Adipocyte (in vitro differentiated cells): ENCODE data around the gene TRPM3.
A peak's percentile ranks its signal among the peaks of the same experiment; 100 is the strongest.

Source experiments
- DNase-seq: peaks from one replicate; pipeline ENCODE4 v3.0.0-alpha.2; 2015; ENCODE audit warnings: low read depth
- H3K27me3 ChIP-seq: replicated peaks from 2 replicates; pipeline ENCODE4 v1.7.0; 2013; ENCODE audit warnings: mild to moderate bottlenecking, low read length, moderate library complexity; ENCODE audit not compliant: control insufficient read depth, insufficient read depth
- H3K36me3 ChIP-seq: 2 replicates; pipeline ENCODE4 v1.7.0; 2013; ENCODE audit warnings: low read length, mild to moderate bottlenecking, moderate library complexity; ENCODE audit not compliant: control insufficient read depth, insufficient read depth, severe bottlenecking
- H3K4me1 ChIP-seq: 2 replicates; pipeline ENCODE4 v1.7.0; 2013; ENCODE audit warnings: mild to moderate bottlenecking, low read length, moderate library complexity; ENCODE audit not compliant: control insufficient read depth, insufficient read depth
- H3K4me3 ChIP-seq: 2 replicates; pipeline ENCODE4 v1.7.0; 2013; ENCODE audit warnings: mild to moderate bottlenecking, low read length, moderate library complexity
- H3K9ac ChIP-seq: 2 replicates; pipeline ENCODE4 v1.7.0; 2013; ENCODE audit warnings: mild to moderate bottlenecking, low read length, moderate library complexity
- H3K9me3 ChIP-seq: 2 replicates; pipeline ENCODE4 v1.7.0; 2013; ENCODE audit warnings: mild to moderate bottlenecking, low read length, moderate library complexity; ENCODE audit not compliant: control insufficient read depth

The TRPM3 gene

GRCh38 chr9:70618784-70619183 is 502.6 kb downstream of the TRPM3 start:
- no peak overlapping the region for H3K9ac ChIP-seq

GRCh38 chr9:70617033-70617828 is 504.2 kb downstream of the TRPM3 start:
- H3K4me1 ChIP-seq: peaks cover 14% of the 10 kb centered on the region
- no peaks in the 10 kb centered on the region for H3K27me3 ChIP-seq
- no peaks in the 10 kb centered on the region for H3K36me3 ChIP-seq
- no peak overlapping the region for H3K9ac ChIP-seq
- H3K9me3 ChIP-seq: peaks cover 4% of the 10 kb centered on the region
- H3K4me3 ChIP-seq: no peak overlapping the region
- DNase-seq: no peak

More at GRCh38 chr9:70618784-70619183, 502.6 kb downstream of the TRPM3 start:
- no peak for DNase-seq
- Histone ChIP-seq H3K4me3 (no peak overlapping the region), H3K27me3 (no peaks in the 10 kb centered on the region), H3K9me3 (peaks cover 7% of the 10 kb centered on the region), H3K4me1 (peaks cover 14% of the 10 kb centered on the region), H3K36me3 (no peaks in the 10 kb centered on the region)

GRCh38 chr9:70616228-70616990 is 505.0 kb downstream of the TRPM3 start:
- H3K4me1 ChIP-seq: peaks cover 14% of the 10 kb centered on the region
- H3K27me3 ChIP-seq: no peaks in the 10 kb centered on the region
- no peaks in the 10 kb centered on the region for H3K9me3 ChIP-seq
- H3K36me3 ChIP-seq: no peaks in the 10 kb centered on the region
- no peak for DNase-seq
- H3K9ac ChIP-seq: no peak overlapping the region
- H3K4me3 ChIP-seq: no peak overlapping the region

- no peak overlapping the region for H3K4me3 ChIP-seq
- no peak for DNase-seq
- H3K36me3 ChIP-seq: no peaks in the 10 kb centered on the region
- no peaks in the 10 kb centered on the region for H3K27me3 ChIP-seq
- no peak overlapping the region for H3K9ac ChIP-seq
- H3K4me1 ChIP-seq: peaks cover 14% of the 10 kb centered on the region
- no peaks in the 10 kb centered on the region for H3K9me3 ChIP-seq
Measured at GRCh38 chr9:70615464-70616138, 505.8 kb downstream of the TRPM3 start.

- DNase-seq: no peak
Measured at GRCh38 chr9:70614786-70615463, 506.5 kb downstream of the TRPM3 start.

GRCh38 chr9:70613024-70613768 is 508.2 kb downstream of the TRPM3 start:
- no peak overlapping the region for H3K9ac ChIP-seq
- H3K27me3 ChIP-seq: no peaks in the 10 kb centered on the region
- H3K4me3 ChIP-seq: no peak overlapping the region
- H3K9me3 ChIP-seq: no peaks in the 10 kb centered on the region
- peak; percentile 21 for DNase-seq
- no peaks in the 10 kb centered on the region for H3K36me3 ChIP-seq
- peaks cover 27% of the 10 kb centered on the region for H3K4me1 ChIP-seq

More at GRCh38 chr9:70614786-70615463, 506.5 kb downstream of the TRPM3 start:
- peaks cover 15% of the 10 kb centered on the region for H3K4me1 ChIP-seq
- no peak overlapping the region for H3K4me3 ChIP-seq
- no peaks in the 10 kb centered on the region for H3K9me3 ChIP-seq
- H3K9ac ChIP-seq: no peak overlapping the region
- H3K36me3 ChIP-seq: no peaks in the 10 kb centered on the region
- H3K27me3 ChIP-seq: no peaks in the 10 kb centered on the region

GRCh38 chr9:70610287-70610644 is 511.2 kb downstream of the TRPM3 start:
- DNase-seq: no peak
- no peaks in the 10 kb centered on the region for H3K36me3 ChIP-seq
- H3K4me1 ChIP-seq: peaks cover 22% of the 10 kb centered on the region
- no peaks in the 10 kb centered on the region for H3K27me3 ChIP-seq
- H3K9me3 ChIP-seq: no peaks in the 10 kb centered on the region
- H3K9ac ChIP-seq: no peak overlapping the region
- H3K4me3 ChIP-seq: no peak overlapping the region

GRCh38 chr9:70609542-70610286 is 511.7 kb downstream of the TRPM3 start:
- Histone ChIP-seq H3K27me3 (no peaks in the 10 kb centered on the region), H3K36me3 (no peaks in the 10 kb centered on the region), H3K4me1 (peaks cover 16% of the 10 kb centered on the region), H3K9me3 (no peaks in the 10 kb centered on the region), H3K9ac (peak overlapping the region; percentile 14), H3K4me3 (no peak overlapping the region)
- DNase-seq: peak; percentile 83

- H3K4me3 ChIP-seq: no peak overlapping the region
- H3K4me1 ChIP-seq: peaks cover 13% of the 10 kb centered on the region
- peak overlapping the region; percentile 14 for H3K9ac ChIP-seq
- no peaks in the 10 kb centered on the region for H3K27me3 ChIP-seq
- no peak for DNase-seq
- no peaks in the 10 kb centered on the region for H3K36me3 ChIP-seq
- no peaks in the 10 kb centered on the region for H3K9me3 ChIP-seq
Measured at GRCh38 chr9:70609011-70609410, 512.4 kb downstream of the TRPM3 start.

- H3K4me1 ChIP-seq: peaks cover 13% of the 10 kb centered on the region
- H3K9me3 ChIP-seq: no peaks in the 10 kb centered on the region
- H3K9ac ChIP-seq: no peak overlapping the region
- no peaks in the 10 kb centered on the region for H3K27me3 ChIP-seq
- no peaks in the 10 kb centered on the region for H3K36me3 ChIP-seq
- no peak for DNase-seq
- H3K4me3 ChIP-seq: no peak overlapping the region
Measured at GRCh38 chr9:70607926-70608325, 513.5 kb downstream of the TRPM3 start.
